T-helper 2 cell (primary cell): ENCODE data around the gene TPM4.
"Not testable (repeated sequence)": the region's sequence is repeated elsewhere in the genome, so short reads cannot be mapped to it uniquely, and the experiment has no call there.

Experiments used
- DNase-seq, 5 experiments: peaks; one replicate each; pipeline versions ENCODE4 v3.0.0 to v3.0.0-alpha.2; 2012 to 2022

The TPM4 gene

GRCh38 chr19:16073988-16074387, 2.3 kb upstream of the TPM4 start:
- DNase-seq, result peak in 1 of 5 experiments; percentile 78

GRCh38 chr19:16074488-16075365, 1.6 kb upstream of the TPM4 start:
- no peak for DNase-seq

DNA sequence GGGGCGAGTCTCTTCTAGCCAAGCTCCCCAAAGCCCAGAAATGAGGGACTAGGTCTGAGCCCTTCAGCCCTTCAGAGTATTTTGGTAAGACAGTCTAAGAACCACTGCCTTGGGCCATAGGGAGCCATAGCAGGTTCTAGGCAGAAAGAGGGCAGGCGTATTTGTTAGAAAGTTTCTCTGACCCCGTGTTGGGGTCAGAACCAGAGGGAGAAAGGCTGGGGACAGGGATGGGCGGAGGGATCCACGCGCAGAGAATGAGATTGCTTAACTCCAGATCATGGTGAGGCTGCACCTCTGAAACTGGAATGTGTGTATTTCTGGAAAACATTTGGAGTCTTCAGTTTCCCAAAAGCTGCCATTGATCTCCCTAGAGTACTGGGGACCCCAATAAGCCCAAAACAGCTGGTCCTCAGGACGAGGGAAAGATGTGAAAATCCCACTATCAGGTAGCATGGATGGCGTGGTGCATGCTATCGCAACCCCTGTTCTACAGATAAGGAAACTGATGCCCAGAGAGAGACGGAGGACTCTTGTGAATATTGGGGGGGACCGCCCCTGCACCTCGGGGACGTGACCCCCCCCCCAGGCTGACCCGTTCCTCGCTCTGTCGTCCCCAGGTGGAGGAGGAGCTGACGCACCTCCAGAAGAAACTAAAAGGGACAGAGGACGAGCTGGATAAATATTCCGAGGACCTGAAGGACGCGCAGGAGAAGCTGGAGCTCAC, 703 bp upstream of the TPM4 start:
- no peak for DNase-seq

DNA sequence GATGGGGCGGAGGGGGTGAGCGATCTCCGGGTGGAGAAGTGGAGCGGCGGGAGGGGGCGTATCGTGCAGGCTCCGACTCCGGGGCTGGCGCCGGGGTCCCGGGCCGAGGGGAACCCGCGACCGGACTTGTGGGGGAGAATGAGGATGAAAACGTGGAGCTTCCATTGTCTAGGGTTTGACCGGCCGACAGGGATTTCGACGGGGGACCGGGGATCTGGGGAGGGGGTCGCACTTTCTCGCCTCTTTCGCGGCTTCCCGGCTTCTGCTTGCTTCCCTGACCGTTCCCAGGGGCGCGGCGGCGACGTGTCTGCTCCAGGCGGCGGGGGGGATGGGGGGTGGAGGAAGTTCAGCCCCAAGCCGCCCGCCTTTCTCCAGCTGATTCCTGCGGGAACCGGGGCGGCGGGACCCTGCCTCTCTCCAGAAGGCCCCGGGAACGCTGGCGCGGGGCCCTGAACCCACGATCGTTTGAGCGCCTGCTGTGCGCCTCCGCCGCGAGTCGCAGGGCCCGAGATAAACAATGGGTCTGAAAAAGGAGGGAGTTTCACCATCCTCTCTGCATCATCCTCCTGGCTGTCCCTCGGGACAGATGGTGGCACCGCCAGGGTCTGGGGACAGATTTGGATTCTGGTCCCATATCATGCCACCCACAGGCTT, 790 bp downstream of the TPM4 start:
- DNase-seq, result peak in 1 of 5 experiments; percentile 40

GRCh38 chr19:16077984-16078758, 1.9 kb downstream of the TPM4 start:
- peak in 1 of 5 experiments; percentile 57 for DNase-seq

DNA sequence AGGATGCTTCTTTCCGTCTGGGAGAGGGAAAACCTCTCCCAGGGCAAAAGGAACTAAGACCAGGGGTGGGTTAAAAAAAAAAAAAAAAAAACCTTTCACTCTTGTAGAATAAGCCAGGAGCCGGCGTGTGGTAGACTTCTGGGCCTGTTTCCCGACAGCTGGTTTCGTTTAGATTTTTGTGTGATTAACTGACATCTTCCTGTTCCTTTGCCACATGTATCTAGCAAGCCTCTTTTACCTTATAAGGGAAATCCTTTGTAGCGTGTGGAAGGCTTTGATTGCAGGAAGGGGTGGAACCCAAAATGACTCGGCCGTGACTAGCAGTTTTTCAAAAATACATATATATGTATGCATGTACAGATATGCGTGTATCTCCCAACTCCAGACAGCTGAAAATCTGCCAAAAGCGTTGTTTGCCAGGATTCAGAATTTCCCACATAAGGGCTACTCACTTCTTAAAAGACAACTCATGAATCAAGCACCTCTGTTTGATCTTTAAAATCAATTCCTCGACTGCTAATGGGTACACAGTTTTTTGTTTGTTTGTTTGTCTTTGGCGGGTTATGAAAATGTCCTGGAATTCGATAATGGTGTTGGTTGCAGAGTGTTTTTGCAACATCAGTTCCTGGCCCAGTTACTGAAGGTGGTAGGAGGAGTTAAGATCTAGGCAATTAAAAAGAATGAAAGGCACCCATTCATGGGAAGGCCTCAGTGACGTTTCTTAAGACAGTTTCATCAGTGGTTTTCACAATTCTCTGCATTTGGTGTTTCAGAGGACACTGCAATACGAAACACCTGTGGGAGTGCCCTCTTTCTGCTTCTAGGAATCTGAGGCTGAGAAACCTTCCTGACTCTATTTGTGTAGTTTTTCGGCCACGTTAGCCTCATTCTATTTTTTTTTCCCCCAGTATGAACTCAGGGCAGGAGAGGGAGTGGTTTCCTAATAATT, 2.7 kb downstream of the TPM4 start:
- peak in 4 of 5 experiments; percentile 34 to 97 (median 76) for DNase-seq

GRCh38 chr19:16084067-16084685, 7.9 kb downstream of the TPM4 start:
- DNase-seq, result no peak

DNA sequence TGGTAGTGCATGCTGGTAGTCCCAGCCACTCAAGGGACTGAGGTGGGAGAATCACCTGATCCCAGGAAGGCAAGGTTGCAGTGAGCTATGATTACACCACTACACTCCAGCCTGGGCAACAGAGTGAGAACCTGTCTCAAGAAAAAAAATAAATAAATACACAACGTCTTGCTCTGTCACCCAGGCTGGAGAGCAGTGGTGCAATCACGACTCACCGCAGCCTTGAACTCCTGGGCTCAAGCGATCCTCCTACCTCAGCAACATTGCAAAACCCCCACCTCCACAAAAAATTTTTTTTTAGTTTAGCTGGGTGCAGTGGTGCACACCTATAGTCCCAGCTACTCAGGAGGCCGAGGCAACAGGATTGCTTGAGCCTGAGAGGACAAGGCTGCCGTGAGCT, 8.8 kb downstream of the TPM4 start:
- DNase-seq, result peak in 1 of 5 experiments; percentile 66

DNA sequence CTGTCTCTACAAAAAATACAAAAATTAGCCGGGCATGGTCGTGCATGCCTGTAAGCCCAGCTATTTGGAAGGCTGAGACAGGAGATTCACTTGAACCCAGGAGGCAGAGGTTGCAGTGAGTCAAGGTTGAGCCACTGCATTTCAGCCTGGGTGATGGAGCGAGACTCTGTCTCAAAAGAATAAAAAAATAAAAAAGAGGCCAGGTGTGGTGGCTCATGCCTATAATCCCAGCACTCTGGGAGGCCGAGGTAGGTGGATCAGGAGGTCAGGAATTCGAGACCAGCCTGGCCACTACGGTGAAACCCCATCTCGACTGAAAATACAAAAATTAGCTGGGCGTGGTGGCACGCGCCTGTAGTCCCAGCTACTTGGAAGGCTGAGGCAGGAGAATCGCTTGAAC, 11.1 kb downstream of the TPM4 start:
- DNase-seq, result not testable (repeated sequence)

DNA sequence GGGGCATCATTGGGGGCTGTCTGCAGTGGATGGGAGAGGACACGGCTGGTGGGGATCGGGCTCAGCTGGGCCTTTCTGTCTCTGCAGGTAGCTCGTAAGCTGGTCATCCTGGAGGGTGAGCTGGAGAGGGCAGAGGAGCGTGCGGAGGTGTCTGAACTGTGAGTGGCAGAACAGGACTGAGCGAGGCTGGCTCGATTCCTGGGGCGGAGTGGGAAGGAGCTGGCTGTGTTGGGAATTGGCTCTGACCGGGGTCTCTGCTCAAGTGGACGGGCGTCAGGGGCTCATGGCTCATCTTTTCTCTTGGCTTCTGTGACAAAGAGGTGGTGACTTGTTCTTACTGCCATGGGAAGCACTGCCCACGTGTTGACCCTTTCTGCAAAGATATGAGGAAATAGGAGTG, 11.6 kb downstream of the TPM4 start:
- DNase-seq, result no peak

DNA sequence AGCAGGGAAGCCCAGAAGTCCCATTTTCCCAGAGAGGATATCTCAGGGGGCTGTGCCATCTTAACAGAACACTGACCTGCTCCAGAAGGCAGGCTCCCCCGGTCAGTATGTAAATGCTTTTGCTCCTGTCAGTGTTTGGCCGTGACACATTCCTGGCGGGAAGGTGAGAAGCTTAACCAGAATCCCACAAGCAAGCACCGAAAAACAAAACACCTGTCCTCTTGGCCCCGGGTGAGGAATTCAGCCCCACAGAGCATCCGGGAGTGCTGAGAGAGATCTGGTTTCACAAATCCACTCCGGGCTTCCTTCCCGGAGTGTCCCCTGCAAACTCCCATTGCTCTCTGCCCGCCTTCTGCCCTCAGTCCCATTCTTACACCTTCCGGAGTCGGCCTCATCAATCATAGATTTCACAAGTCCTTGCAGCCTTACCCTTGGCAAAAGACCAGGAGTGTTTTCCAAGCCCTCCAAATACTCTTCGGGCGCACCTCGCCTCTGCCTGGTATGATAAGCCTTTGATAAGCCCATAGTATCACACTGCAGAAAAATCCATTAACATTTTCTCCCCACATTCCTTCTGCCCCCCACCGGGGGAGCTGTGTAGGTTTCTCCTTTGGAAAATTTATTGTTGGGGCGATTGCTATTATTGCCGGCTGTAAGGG, 12.2 kb downstream of the TPM4 start:
- DNase-seq, result no peak

- DNase-seq, result no peak
Observed at GRCh38 chr19:16089010-16089846, 12.9 kb downstream of the TPM4 start.

GRCh38 chr19:16091546-16092475, 15.5 kb downstream of the TPM4 start:
- DNase-seq, result no peak

GRCh38 chr19:16094360-16095070, 18.2 kb downstream of the TPM4 start:
- no peak for DNase-seq

DNA sequence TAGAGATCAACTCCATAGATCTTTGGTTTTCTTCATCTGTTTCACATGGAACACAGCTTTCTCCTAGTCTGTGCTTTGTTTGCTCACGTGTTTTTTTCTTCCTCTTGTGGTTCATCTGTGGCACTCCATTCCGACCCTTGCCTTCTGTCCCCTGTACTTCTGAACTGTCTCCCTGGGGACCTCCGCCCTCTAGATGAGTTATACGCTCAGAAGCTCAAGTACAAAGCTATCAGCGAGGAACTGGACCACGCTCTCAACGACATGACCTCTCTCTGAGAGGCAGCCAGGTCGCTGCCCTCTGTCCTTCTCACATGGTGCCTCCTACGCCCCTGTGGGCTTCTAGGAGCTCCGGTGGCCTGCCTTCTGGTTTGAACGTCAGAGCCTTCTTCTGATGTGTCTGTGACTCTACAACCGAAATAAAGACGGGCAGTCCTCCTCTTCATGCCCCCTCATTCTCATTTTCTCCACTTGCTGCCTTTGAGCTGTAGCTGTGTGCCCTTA, 18.8 kb downstream of the TPM4 start:
- DNase-seq, result peak in 1 of 5 experiments; percentile 47

DNA sequence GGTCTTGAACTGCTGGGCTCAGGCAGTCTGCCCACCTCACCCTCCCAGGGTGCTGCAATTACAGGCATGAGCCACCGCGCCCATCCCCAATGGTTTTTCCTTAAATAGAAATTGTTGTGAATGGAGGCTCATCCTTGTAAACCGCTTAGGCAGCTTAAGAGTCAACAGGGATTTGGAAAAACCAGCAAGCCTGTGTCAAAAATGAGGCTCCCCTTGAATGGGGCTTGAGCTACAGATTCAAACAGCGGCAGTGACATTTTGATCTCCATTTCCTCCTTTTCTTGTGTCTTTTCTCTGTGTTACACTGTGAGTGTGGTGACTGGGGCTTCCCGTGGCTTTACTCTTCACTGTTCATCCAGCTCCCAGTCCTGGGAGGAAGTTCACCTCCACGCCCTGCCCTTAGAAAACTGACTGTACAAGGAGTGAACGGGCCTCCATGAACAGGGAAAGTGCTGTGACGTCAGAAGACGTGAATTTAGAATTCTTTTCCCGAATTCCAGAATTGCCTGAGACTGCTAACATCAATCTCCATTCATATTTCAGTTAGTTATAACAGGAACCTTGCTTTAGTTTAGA, 20.1 kb downstream of the TPM4 start:
- no peak for DNase-seq

GRCh38 chr19:16098416-16098768, 22.1 kb downstream of the TPM4 start:
- no peak for DNase-seq
